ENCODE data around the gene IPO13.

GRCh38 chr1:43938383-43938782 is 8.4 kb upstream of the IPO13 start:
- TF ChIP-seq TAF1 (conservative IDR thresholded peaks at IDR 0.05) (no peak), CTCF (IDR thresholded peaks at IDR 0.05; ENCODE audit: low read depth, low read length, missing input control) (no peak), SP1 (IDR thresholded peaks at IDR 0.05) (no peak), MAX (IDR thresholded peaks at IDR 0.05) (no peak), RAD21 (IDR thresholded peaks at IDR 0.05) (no peak), YY1 (IDR thresholded peaks at IDR 0.05) (no peak), GABPA (IDR thresholded peaks at IDR 0.05 in 1 of 2, conservative IDR thresholded peaks at IDR 0.05 in 1 of 2) (no peak), ATF3 (IDR thresholded peaks at IDR 0.05) (no peak), RXRA (IDR thresholded peaks at IDR 0.05) (no peak), JUND (IDR thresholded peaks at IDR 0.05) (no peak), REST (IDR thresholded peaks at IDR 0.05) (no peak), HNF4A (conservative IDR thresholded peaks at IDR 0.05) (no peak)

Data from liver (tissue), 3 donors.